Stimulated activated CD4-positive, alpha-beta T cell treated with anti-CD3 and anti-CD28 coated beads, TNF-alpha, amount 100 ng/mL, for 24 hours (primary cell): Measurements from ENCODE around the gene GBF1.

Experiments
- DNase-seq, 3 experiments: peaks; one replicate each; pipeline ENCODE4 v3.0.0-alpha.2; 2020; ENCODE audit warnings: low read depth in 3 of 3

Gene GBF1

GRCh38 chr10:102407425-102408130, 162.2 kb downstream of the GBF1 start:
- DNase-seq = no peak

GRCh38 chr10:102408131-102408727, 162.9 kb downstream of the GBF1 start:
- DNase-seq = no peak

- peak; percentile 51 to 84 (median 61) for DNase-seq
These were observed 163.6 kb downstream of the GBF1 start for GRCh38 chr10:102408728-102409603.

GRCh38 chr10:102409604-102410428, 164.5 kb downstream of the GBF1 start:
- no peak for DNase-seq

GRCh38 chr10:102410429-102411073, 165.2 kb downstream of the GBF1 start:
- peak in 2 of 3 experiments; percentile 48 to 77 for DNase-seq

GRCh38 chr10:102411341-102412255, 166.3 kb downstream of the GBF1 start:
- DNase-seq = no peak

GRCh38 chr10:102412293-102412692, 167.0 kb downstream of the GBF1 start:
- no peak for DNase-seq

- DNase-seq = no peak
These were observed 167.8 kb downstream of the GBF1 start for GRCh38 chr10:102413053-102413705.

- no peak for DNase-seq
These were observed 168.7 kb downstream of the GBF1 start for GRCh38 chr10:102413806-102414561.

- DNase-seq = no peak
These were observed 169.4 kb downstream of the GBF1 start for GRCh38 chr10:102414749-102415148.

- DNase-seq = no peak
These were observed 171.0 kb downstream of the GBF1 start for GRCh38 chr10:102416283-102416682.

GRCh38 chr10:102416695-102417094, 171.4 kb downstream of the GBF1 start:
- no peak for DNase-seq

GRCh38 chr10:102418622-102419268, 173.4 kb downstream of the GBF1 start, which contains the start of gene PSD:
TSS of gene PSD (minus strand) at chr10:102418785. CDS start at chr10:102417038, 1,747 bp downstream.
- DNase-seq = no peak

- peak; percentile 53 to 70 (median 56) for DNase-seq
These were observed 174.2 kb downstream of the GBF1 start for GRCh38 chr10:102419269-102420180.

- no peak for DNase-seq
These were observed 174.9 kb downstream of the GBF1 start for GRCh38 chr10:102420181-102420713.

- peak; percentile 95 to 97 (median 96) for DNase-seq
These were observed 175.6 kb downstream of the GBF1 start, which contains the start of gene FBXL15 for GRCh38 chr10:102420714-102421506. TSS of gene FBXL15 (plus strand) at chr10:102420836. CDS start at chr10:102421130, 294 bp downstream.
